ENCODE data around the gene ZNF384. TPM values are rescaled to one million over a fixed set of nuclear protein-coding genes. Genes with fewer than 3 reads are reported as not detected.

Gene ZNF384
- total and polyA plus RNA-seq, 11 donors, result 15.0 to 38.1 (median 25.2) TPM

DNA sequence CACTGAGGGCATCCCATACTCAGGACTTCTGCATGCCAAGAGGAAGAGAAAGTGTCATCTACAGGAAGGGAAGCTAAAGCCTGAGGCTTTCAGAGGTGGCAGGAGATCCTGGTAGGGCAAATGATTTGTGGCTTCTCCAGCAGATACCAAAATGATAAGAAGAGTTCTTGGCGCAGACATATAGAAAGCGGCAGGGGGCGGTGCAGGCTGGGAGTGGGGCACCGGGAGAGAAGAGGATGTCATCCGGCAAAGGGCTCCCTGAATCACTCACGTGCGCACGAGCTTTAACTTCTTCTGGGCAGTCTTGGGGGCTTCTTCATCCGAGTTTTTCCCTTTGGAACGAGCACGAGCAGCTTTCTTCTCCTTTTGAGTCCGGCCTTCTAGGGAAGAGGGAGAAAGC lies 36.8 kb downstream of the ZNF384 start:
- Histone ChIP-seq H3K9me3 (no peaks in the 10 kb centered on the region), H3K27ac (peak overlapping the region in 1 of 12 donors; percentile 67), H3K4me1 (peaks cover 0 to 22% (median 5%) of the 10 kb centered on the region in 12 donors), H3K36me3 (peaks cover 3 to 94% (median 81%) of the 10 kb centered on the region in 9 donors), H3K27me3 (no peaks in the 10 kb centered on the region), H3K4me3 (no peak overlapping the region)
- intact Hi-C loops (cut with DNase I), result loop anchor here in 1 of 10 donors (5.0 kb wide), 1 partner anchor 35 kb away; no protein-coding TSS in a partner anchor
- DNase-seq (no peak), ATAC-seq (no peak)
- 91 to 92% (median 91%) methylated on average over 12 of the region's 12 CpGs for WGBS, 4 donors
- TF ChIP-seq POLR2A (IDR thresholded peaks at IDR 0.05), result no peak
- TF ChIP-seq, protein P1, sequence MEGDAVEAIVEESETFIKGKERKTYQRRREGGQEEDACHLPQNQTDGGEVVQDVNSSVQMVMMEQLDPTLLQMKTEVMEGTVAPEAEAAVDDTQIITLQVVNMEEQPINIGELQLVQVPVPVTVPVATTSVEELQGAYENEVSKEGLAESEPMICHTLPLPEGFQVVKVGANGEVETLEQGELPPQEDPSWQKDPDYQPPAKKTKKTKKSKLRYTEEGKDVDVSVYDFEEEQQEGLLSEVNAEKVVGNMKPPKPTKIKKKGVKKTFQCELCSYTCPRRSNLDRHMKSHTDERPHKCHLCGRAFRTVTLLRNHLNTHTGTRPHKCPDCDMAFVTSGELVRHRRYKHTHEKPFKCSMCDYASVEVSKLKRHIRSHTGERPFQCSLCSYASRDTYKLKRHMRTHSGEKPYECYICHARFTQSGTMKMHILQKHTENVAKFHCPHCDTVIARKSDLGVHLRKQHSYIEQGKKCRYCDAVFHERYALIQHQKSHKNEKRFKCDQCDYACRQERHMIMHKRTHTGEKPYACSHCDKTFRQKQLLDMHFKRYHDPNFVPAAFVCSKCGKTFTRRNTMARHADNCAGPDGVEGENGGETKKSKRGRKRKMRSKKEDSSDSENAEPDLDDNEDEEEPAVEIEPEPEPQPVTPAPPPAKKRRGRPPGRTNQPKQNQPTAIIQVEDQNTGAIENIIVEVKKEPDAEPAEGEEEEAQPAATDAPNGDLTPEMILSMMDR (IDR thresholded peaks at IDR 0.05), result no peak

DNA sequence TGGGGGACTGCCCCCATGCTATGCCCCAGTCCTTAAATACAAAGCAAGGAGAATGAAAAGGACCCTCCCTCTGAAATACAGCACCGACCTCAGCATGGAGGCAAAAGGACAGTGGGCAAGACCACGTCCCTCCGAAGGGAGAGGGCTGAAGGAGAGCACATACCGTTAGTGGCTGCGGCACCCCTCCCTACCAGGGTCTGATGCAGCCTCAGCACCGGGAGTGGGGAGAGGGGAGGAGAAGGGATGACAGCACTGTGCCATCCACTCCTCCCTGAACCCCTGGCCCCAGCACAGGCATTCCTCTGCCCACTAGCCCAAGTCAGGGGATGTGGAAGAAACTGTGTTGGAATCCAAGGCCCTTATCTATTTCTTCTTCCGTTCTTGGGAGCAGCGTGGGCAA lies 38.3 kb downstream of the ZNF384 start:
- Histone ChIP-seq H3K4me3 (no peak overlapping the region), H3K9me3 (no peaks in the 10 kb centered on the region), H3K36me3 (peaks cover 3 to 79% (median 66%) of the 10 kb centered on the region in 9 donors), H3K4me1 (peaks cover 0 to 29% (median 8%) of the 10 kb centered on the region in 12 donors), H3K27me3 (no peaks in the 10 kb centered on the region), H3K27ac (no peak overlapping the region)
- TF ChIP-seq, protein P1 (IDR thresholded peaks at IDR 0.05), result no peak
- no peak for TF ChIP-seq POLR2A (IDR thresholded peaks at IDR 0.05)
- DNase-seq (no peak), ATAC-seq (no peak)
- 81 to 85% (median 85%) methylated on average over 8 of the region's 8 CpGs for WGBS, 4 donors
- intact Hi-C loops (cut with DNase I), result loop anchor here in 1 of 10 donors (5.0 kb wide), 1 partner anchor 34 kb away; no protein-coding TSS in a partner anchor

DNA sequence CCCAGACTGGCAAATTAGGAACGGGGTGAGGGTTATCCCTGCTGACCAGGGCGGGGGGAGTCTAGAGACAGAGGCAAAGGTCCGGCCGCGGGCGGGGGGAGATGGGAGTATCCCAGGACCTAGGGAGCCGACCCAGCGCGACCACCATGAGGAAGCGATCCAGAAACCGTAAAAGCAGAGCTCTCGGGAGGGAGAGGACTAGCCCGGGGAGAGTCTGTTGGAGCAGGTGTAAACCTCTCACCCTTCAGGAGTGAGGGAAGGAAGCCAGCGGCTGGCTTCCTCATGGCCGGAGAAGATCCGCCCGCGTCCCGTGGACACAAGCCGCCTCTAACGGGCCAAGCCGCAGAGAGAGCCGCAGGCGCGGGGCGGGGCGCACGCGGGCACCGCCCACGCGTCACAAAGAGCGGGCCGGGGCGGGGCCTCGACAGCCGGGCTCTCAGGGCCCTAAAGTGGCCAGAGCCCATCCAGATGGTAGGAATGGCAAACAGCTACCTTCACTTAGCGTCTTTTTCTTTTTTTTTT lies 42.0 kb downstream of the ZNF384 start, which contains the start of gene ACRBP:
Gene ACRBP, minus strand, starts transcription at position 350 of the 522 bp plus-strand sequence. Its CDS starts 66 bp downstream, at position 284.
- 3 to 6% (median 4%) methylated on average over 33 to 38 of the region's 38 CpGs for WGBS, 4 donors
- intact Hi-C loops (cut with DNase I), result loop anchor here in 2 of 10 donors (2.0 to 10.0 kb wide), 2 partner anchors 16 to 82 kb away; partner anchors contain the start of genes ING4 (in 1 of the 2) and NOP2 (in 1 of the 2)
- ATAC-seq, result peak; percentile 77 to 97 (median 92)

More for the DNA sequence above, 42.0 kb downstream of the ZNF384 start, which contains the start of gene ACRBP:
- Histone ChIP-seq H3K9me3 (peaks cover 0 to 10% (median 0%) of the 10 kb centered on the region in 12 donors), H3K27me3 (no peaks in the 10 kb centered on the region), H3K27ac (peak within 1 kb of the TSS in 11 of 12 donors; percentile 19 to 81 (median 62)), H3K36me3 (peaks cover 3 to 42% (median 36%) of the 10 kb centered on the region in 9 donors), H3K4me1 (peaks cover 0 to 43% (median 2%) of the 10 kb centered on the region in 12 donors), H3K4me3 (peak within 1 kb of the TSS; percentile 3 to 65 (median 56))
- DNase-seq, result peak; percentile 80 to 91 (median 87)
- TF ChIP-seq, protein P1 (IDR thresholded peaks at IDR 0.05), result no peak
- peak in 1 of 2 donors; percentile 37 for TF ChIP-seq POLR2A (IDR thresholded peaks at IDR 0.05)
